PC-3 (cell line): ENCODE data around the gene VIM.

Experiments used
- EZH2 ChIP-seq: fragments of 300-600 bp; sonication (generic); IDR thresholded peaks from one replicate; pipeline ENCODE4 v1.6.1; 2017; ENCODE audit warnings: antibody characterized with exemption, mild to moderate bottlenecking, low read length; ENCODE audit not compliant: unreplicated experiment
- TF ChIP-seq, protein P1 (sequence below): fragments of 300-600 bp; sonication (generic); conservative IDR thresholded peaks from 2 replicates; pipeline ENCODE4 v1.5.1; 2017; ENCODE audit warnings: antibody characterized with exemption, low read depth, mild to moderate bottlenecking, low read length

DNA sequence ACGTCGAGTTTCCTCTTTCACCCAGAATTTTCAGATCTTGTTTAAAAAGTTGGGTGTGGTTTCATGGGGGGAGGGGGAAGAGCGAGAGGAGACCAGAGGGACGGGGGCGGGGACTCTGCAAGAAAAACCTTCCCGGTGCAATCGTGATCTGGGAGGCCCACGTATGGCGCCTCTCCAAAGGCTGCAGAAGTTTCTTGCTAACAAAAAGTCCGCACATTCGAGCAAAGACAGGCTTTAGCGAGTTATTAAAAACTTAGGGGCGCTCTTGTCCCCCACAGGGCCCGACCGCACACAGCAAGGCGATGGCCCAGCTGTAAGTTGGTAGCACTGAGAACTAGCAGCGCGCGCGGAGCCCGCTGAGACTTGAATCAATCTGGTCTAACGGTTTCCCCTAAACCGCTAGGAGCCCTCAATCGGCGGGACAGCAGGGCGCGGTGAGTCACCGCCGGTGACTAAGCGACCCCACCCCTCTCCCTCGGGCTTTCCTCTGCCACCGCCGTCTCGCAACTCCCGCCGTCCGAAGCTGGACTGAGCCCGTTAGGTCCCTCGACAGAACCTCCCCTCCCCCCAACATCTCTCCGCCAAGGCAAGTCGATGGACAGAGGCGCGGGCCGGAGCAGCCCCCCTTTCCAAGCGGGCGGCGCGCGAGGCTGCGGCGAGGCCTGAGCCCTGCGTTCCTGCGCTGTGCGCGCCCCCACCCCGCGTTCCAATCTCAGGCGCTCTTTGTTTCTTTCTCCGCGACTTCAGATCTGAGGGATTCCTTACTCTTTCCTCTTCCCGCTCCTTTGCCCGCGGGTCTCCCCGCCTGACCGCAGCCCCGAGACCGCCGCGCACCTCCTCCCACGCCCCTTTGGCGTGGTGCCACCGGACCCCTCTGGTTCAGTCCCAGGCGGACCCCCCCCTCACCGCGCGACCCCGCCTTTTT lies at the start of gene VIM:
- TF ChIP-seq EZH2 = no peak
- TF ChIP-seq, protein P1, sequence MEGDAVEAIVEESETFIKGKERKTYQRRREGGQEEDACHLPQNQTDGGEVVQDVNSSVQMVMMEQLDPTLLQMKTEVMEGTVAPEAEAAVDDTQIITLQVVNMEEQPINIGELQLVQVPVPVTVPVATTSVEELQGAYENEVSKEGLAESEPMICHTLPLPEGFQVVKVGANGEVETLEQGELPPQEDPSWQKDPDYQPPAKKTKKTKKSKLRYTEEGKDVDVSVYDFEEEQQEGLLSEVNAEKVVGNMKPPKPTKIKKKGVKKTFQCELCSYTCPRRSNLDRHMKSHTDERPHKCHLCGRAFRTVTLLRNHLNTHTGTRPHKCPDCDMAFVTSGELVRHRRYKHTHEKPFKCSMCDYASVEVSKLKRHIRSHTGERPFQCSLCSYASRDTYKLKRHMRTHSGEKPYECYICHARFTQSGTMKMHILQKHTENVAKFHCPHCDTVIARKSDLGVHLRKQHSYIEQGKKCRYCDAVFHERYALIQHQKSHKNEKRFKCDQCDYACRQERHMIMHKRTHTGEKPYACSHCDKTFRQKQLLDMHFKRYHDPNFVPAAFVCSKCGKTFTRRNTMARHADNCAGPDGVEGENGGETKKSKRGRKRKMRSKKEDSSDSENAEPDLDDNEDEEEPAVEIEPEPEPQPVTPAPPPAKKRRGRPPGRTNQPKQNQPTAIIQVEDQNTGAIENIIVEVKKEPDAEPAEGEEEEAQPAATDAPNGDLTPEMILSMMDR = no peak
